GM12865 (cell line): Measurements from ENCODE around the gene AIG1.

Experiments used
- DNase-seq: peaks from one replicate; pipeline ENCODE4 v3.0.0; 2010; ENCODE audit warnings: low read depth
- H3K4me3 ChIP-seq: 2 replicates; pipeline ENCODE4 v1.5.1; 2011; ENCODE audit warnings: mild to moderate bottlenecking, low read depth, low read length, control low read depth
- CTCF ChIP-seq: IDR thresholded peaks from 2 replicates; pipeline ENCODE4 v1.5.1; 2011; ENCODE audit warnings: low read length, control low read depth, low read depth, inconsistent platforms; ENCODE audit not compliant: insufficient read depth; ENCODE audit errors: missing control alignments

Gene AIG1

GRCh38 chr6:143149771-143150170 is 89.1 kb downstream of the AIG1 start:
- no peak for TF ChIP-seq CTCF
- DNase-seq = no peak
- H3K4me3 ChIP-seq = no peak overlapping the region

GRCh38 chr6:143150281-143150680 is 89.6 kb downstream of the AIG1 start:
- no peak for TF ChIP-seq CTCF
- no peak for DNase-seq
- H3K4me3 ChIP-seq = no peak overlapping the region

- H3K4me3 ChIP-seq = no peak overlapping the region
- no peak for TF ChIP-seq CTCF
- DNase-seq = no peak
These were observed 90.7 kb downstream of the AIG1 start for GRCh38 chr6:143151381-143151780.

- no peak overlapping the region for H3K4me3 ChIP-seq
- no peak for DNase-seq
- TF ChIP-seq CTCF = no peak
These were observed 95.0 kb downstream of the AIG1 start for GRCh38 chr6:143155681-143156080.

GRCh38 chr6:143157131-143157530 is 96.4 kb downstream of the AIG1 start:
- DNase-seq = no peak
- TF ChIP-seq CTCF = no peak
- no peak overlapping the region for H3K4me3 ChIP-seq

- DNase-seq = no peak
- no peak overlapping the region for H3K4me3 ChIP-seq
- no peak for TF ChIP-seq CTCF
These were observed 97.5 kb downstream of the AIG1 start for GRCh38 chr6:143158113-143158581.

- no peak overlapping the region for H3K4me3 ChIP-seq
- no peak for TF ChIP-seq CTCF
- no peak for DNase-seq
These were observed 98.3 kb downstream of the AIG1 start for GRCh38 chr6:143159001-143159400.
